A549 treated with AZD9567 at 1 μM for 4 hours (cell line): ENCODE measurements around the gene DEFB131A. TPM values are rescaled to one million over a fixed set of nuclear protein-coding genes. Genes with fewer than 3 reads are reported as not detected.

ENCODE experiments used
- total RNA-seq: library from RNA; stranded (reverse); fragments of 200-300 nt; extraction: Qiagen RNA extraction; gene quantifications from 5 replicates; pipeline ENCODE4 v1.2.3, GENCODE V29; 2022; ENCODE audit not compliant: insufficient read depth

Gene DEFB131A, protein sequence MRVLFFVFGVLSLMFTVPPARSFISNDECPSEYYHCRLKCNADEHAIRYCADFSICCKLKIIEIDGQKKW
- total RNA-seq: not detected in 5 replicates

DNA sequence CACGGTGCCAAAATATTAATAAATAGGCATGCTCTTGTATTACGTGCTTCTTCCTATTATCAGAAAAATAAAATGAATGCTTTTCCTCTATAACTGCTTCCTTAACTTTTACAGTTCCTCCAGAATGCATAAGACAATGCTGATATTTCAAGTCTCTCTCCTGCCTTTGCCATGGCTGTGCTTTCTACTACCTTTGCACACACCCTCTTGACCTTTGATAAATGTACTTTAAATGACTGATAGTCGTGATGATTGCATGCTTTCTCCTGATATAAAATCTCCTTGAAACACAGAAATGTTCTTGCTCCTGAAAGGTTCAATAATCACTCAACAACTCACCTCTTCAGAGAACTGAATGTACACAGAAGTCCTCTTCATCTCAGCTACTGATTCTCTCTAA, at the start of gene DEFB131A:
Gene DEFB131A (plus strand): TSS at position 301 of the 400 bp plus-strand sequence. CDS start 120 bp downstream, outside the sequence.

Other genes with a start within 250 kb of the DEFB131A start
- not detected in 5 replicates for gene USP17L10, start 233.8 kb upstream of the DEFB131A start, total RNA-seq
- gene USP17L11, start 229.0 kb upstream of the DEFB131A start, total RNA-seq: 0.06 TPM in 1 of 5 replicates, not detected in the others
- not detected in 5 replicates for gene USP17L12, start 224.3 kb upstream of the DEFB131A start, total RNA-seq
- not detected in 5 replicates for gene USP17L13, start 219.5 kb upstream of the DEFB131A start, total RNA-seq
- not detected in 5 replicates for gene USP17L15, start 210.0 kb upstream of the DEFB131A start, total RNA-seq
- not detected in 5 replicates for gene USP17L17, start 200.5 kb upstream of the DEFB131A start, total RNA-seq
- not detected in 5 replicates for gene USP17L18, start 195.8 kb upstream of the DEFB131A start, total RNA-seq
- not detected in 5 replicates for gene USP17L19, start 191.0 kb upstream of the DEFB131A start, total RNA-seq
- gene USP17L20, start 186.3 kb upstream of the DEFB131A start, total RNA-seq: not detected in 5 replicates
- not detected in 5 replicates for gene USP17L21, start 181.5 kb upstream of the DEFB131A start, total RNA-seq
- not detected in 5 replicates for gene USP17L22, start 176.8 kb upstream of the DEFB131A start, total RNA-seq
- gene USP17L24, start 119.2 kb upstream of the DEFB131A start, total RNA-seq: not detected in 5 replicates
- not detected in 5 replicates for gene USP17L25, start 114.5 kb upstream of the DEFB131A start, total RNA-seq
- gene USP17L26, start 109.8 kb upstream of the DEFB131A start, total RNA-seq: not detected in 5 replicates
- gene USP17L5, start 105.0 kb upstream of the DEFB131A start, total RNA-seq: not detected in 5 replicates
- gene USP17L27, start 100.3 kb upstream of the DEFB131A start, total RNA-seq: not detected in 5 replicates
- gene USP17L28, start 95.5 kb upstream of the DEFB131A start, total RNA-seq: not detected in 5 replicates
- not detected in 5 replicates for gene USP17L29, start 90.8 kb upstream of the DEFB131A start, total RNA-seq
- not detected in 5 replicates for gene USP17L30, start 81.3 kb upstream of the DEFB131A start, total RNA-seq